Parathyroid adenoma (tissue), 2 donors: ENCODE data around the gene ELMOD2.

ENCODE experiments used
- H2AFZ ChIP-seq: fragments of 300-600 bp; sonication (generic); one replicate; pipeline ENCODE4 v1.7.0; 2017; ENCODE audit warnings: antibody characterized with exemption, mild to moderate bottlenecking
- H3K27ac ChIP-seq: fragments of 300-600 bp; sonication (generic); one replicate; pipeline ENCODE4 v1.7.0; 2017
- H3K27me3 ChIP-seq: fragments of 300-600 bp; sonication (generic); one replicate; pipeline ENCODE4 v1.7.0; 2017; ENCODE audit warnings: low read length; ENCODE audit not compliant: control insufficient read depth, insufficient read depth
- H3K36me3 ChIP-seq: fragments of 300-600 bp; sonication (generic); one replicate; pipeline ENCODE4 v1.7.0; 2017; ENCODE audit warnings: low read length; ENCODE audit not compliant: control insufficient read depth, insufficient read depth
- H3K4me1 ChIP-seq: fragments of 300-600 bp; sonication (generic); one replicate; pipeline ENCODE4 v1.7.0; 2017; ENCODE audit warnings: control low read depth
- H3K4me2 ChIP-seq: fragments of 300-600 bp; sonication (generic); one replicate; pipeline ENCODE4 v1.7.0; 2017; ENCODE audit warnings: low read length
- H3K4me3 ChIP-seq: fragments of 300-600 bp; sonication (generic); one replicate; pipeline ENCODE4 v1.7.0; 2017; ENCODE audit warnings: low read depth, low read length
- H3K79me2 ChIP-seq: fragments of 300-600 bp; sonication (generic); one replicate; pipeline ENCODE4 v1.7.0; 2017; ENCODE audit warnings: control low read depth
- H3K9ac ChIP-seq: fragments of 300-600 bp; sonication (generic); one replicate; pipeline ENCODE4 v1.7.0; 2017; ENCODE audit warnings: mild to moderate bottlenecking
- H3K9me3 ChIP-seq: fragments of 300-600 bp; sonication (generic); one replicate; pipeline ENCODE4 v1.7.0; 2017; ENCODE audit warnings: low read length; ENCODE audit not compliant: control insufficient read depth
- CTCF ChIP-seq: fragments of 300-600 bp; sonication (generic); IDR thresholded peaks from one replicate; pipeline ENCODE4 v1.7.0; 2017; ENCODE audit warnings: antibody characterized with exemption, mild to moderate bottlenecking
- donor health status: primary hyperparathyroidism.

The ELMOD2 gene

DNA sequence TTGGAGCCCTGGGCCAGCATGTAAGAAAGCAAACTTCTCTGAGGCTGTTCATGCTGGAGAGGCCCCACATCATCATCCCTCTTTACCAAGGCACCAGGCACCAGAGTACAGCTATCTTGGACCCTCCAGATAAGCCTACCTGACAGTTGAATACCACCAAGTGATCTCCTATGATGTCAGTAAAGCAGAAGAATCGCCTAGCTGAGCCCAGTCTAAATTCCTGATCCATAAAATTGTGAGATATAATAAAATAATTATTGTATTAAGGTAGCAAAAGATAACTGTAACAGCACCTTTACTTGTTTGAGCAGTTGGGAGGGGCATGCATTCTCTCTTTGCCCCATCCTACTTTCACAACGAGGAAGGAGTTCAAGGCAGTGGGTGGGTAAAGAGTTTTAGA, 47.7 kb downstream of the ELMOD2 start:
- no peak overlapping the region for H3K4me3 ChIP-seq
- no peaks in the 10 kb centered on the region for H3K36me3 ChIP-seq
- H3K9me3 ChIP-seq: no peaks in the 10 kb centered on the region
- no peak overlapping the region for H2AFZ ChIP-seq
- no peak overlapping the region for H3K9ac ChIP-seq
- no peaks in the 10 kb centered on the region for H3K4me1 ChIP-seq
- H3K27ac ChIP-seq: no peak overlapping the region
- TF ChIP-seq CTCF: no peak
- H3K27me3 ChIP-seq: peaks cover 6% of the 10 kb centered on the region
- no peaks in the 10 kb centered on the region for H3K79me2 ChIP-seq
- H3K4me2 ChIP-seq: no peak overlapping the region

- H3K79me2 ChIP-seq: no peaks in the 10 kb centered on the region
- TF ChIP-seq CTCF: no peak
- no peaks in the 10 kb centered on the region for H3K27me3 ChIP-seq
- no peak overlapping the region for H3K4me3 ChIP-seq
- no peaks in the 10 kb centered on the region for H3K36me3 ChIP-seq
- H3K27ac ChIP-seq: no peak overlapping the region
- H3K9me3 ChIP-seq: no peaks in the 10 kb centered on the region
- no peak overlapping the region for H3K4me2 ChIP-seq
- no peaks in the 10 kb centered on the region for H3K4me1 ChIP-seq
- H3K9ac ChIP-seq: no peak overlapping the region
- H2AFZ ChIP-seq: no peak overlapping the region
These were observed 51.5 kb downstream of the ELMOD2 start for GRCh38 chr4:140575489-140575888.

GRCh38 chr4:140579278-140579677, 55.3 kb downstream of the ELMOD2 start:
- Histone ChIP-seq H3K36me3 (no peaks in the 10 kb centered on the region), H3K4me2 (no peak overlapping the region), H3K79me2 (no peaks in the 10 kb centered on the region), H3K27me3 (no peaks in the 10 kb centered on the region), H3K27ac (no peak overlapping the region), H2AFZ (no peak overlapping the region), H3K4me1 (no peaks in the 10 kb centered on the region), H3K4me3 (no peak overlapping the region), H3K9ac (no peak overlapping the region), H3K9me3 (no peaks in the 10 kb centered on the region)
- TF ChIP-seq CTCF: no peak

- no peak for TF ChIP-seq CTCF
These were observed 57.1 kb downstream of the ELMOD2 start for GRCh38 chr4:140581078-140581477.

GRCh38 chr4:140584439-140584838, 60.5 kb downstream of the ELMOD2 start:
- Histone ChIP-seq H2AFZ (no peak overlapping the region), H3K4me2 (no peak overlapping the region), H3K4me3 (no peak overlapping the region), H3K36me3 (no peaks in the 10 kb centered on the region), H3K79me2 (no peaks in the 10 kb centered on the region), H3K9me3 (no peaks in the 10 kb centered on the region), H3K27ac (no peak overlapping the region), H3K4me1 (no peaks in the 10 kb centered on the region), H3K27me3 (no peaks in the 10 kb centered on the region), H3K9ac (no peak overlapping the region)
- no peak for TF ChIP-seq CTCF

More at GRCh38 chr4:140581078-140581477, 57.1 kb downstream of the ELMOD2 start:
- Histone ChIP-seq H3K4me1 (no peaks in the 10 kb centered on the region), H2AFZ (no peak overlapping the region), H3K36me3 (no peaks in the 10 kb centered on the region), H3K79me2 (no peaks in the 10 kb centered on the region), H3K27me3 (no peaks in the 10 kb centered on the region), H3K4me3 (no peak overlapping the region), H3K4me2 (no peak overlapping the region), H3K9me3 (no peaks in the 10 kb centered on the region), H3K9ac (no peak overlapping the region), H3K27ac (no peak overlapping the region)
